Left renal cortex interstitium (tissue), 4 donors: ENCODE results near the gene CNOT9. TPM values are rescaled to one million over a fixed set of nuclear protein-coding genes. Genes with fewer than 3 reads are reported as not detected.

Source experiments
- DNase-seq, 4 donors: peaks; one replicate each; pipeline ENCODE4 v3.0.0-alpha.2; 2013; ENCODE audit warnings: low read depth in 4 of 4, low spot score in 2 of 4, missing footprints in 1 of 4
- polyA plus RNA-seq, 4 donors: library from polyadenylated mRNA; unstranded; fragments of 120-200 nt; gene quantifications; one replicate each; pipeline ENCODE4 v1.2.1, GENCODE V29; 2013; ENCODE audit not compliant: insufficient read length in 4 of 4

The CNOT9 gene
- polyA plus RNA-seq, 4 donors: 43.9 to 63.4 (median 53.3) TPM

GRCh38 chr2:218643751-218644310 lies 75.2 kb downstream of the CNOT9 start:
- no peak for DNase-seq

- no peak for DNase-seq
Observed at GRCh38 chr2:218644721-218645120, 76.1 kb downstream of the CNOT9 start.

GRCh38 chr2:218645126-218645525 lies 76.5 kb downstream of the CNOT9 start:
- no peak for DNase-seq

Other genes starting within 250 kb of the CNOT9 start
- gene CATIP, start 212.0 kb upstream of the CNOT9 start, polyA plus RNA-seq: 1 to 10 TPM; 5.0 to 8.2 (median 5.9) TPM
- 1 to 10 TPM in 1 of 4 donors, under 1 TPM in 3; 0.68 to 2.4 (median 0.89) TPM for gene SLC11A1, start 186.6 kb upstream of the CNOT9 start, polyA plus RNA-seq
- gene CTDSP1, start 169.0 kb upstream of the CNOT9 start, polyA plus RNA-seq: 100 to 1,000 TPM; 137 to 190 (median 153) TPM
- 10 to 100 TPM; 18.3 to 31.7 (median 24.9) TPM for gene VIL1, start 149.7 kb upstream of the CNOT9 start, polyA plus RNA-seq
- 10 to 100 TPM; 15.1 to 20.2 (median 18.0) TPM for gene USP37, start 488 bp upstream of the CNOT9 start, polyA plus RNA-seq
- gene PLCD4, start 39.1 kb downstream of the CNOT9 start, polyA plus RNA-seq: 10 to 100 TPM in 1 of 4 donors, 1 to 10 TPM in 3; 7.1 to 11.3 (median 8.2) TPM
- gene ZNF142, start 90.8 kb downstream of the CNOT9 start, polyA plus RNA-seq: 10 to 100 TPM; 15.2 to 25.7 (median 18.9) TPM
- gene BCS1L, start 90.8 kb downstream of the CNOT9 start, polyA plus RNA-seq: 10 to 100 TPM; 47.6 to 64.8 (median 58.9) TPM
- 10 to 100 TPM; 44.3 to 53.9 (median 48.3) TPM for gene RNF25, start 103.2 kb downstream of the CNOT9 start, polyA plus RNA-seq
- gene STK36, start 103.2 kb downstream of the CNOT9 start, polyA plus RNA-seq: 100 to 1,000 TPM in 2 of 4 donors, 10 to 100 TPM in 2; 37.0 to 118 (median 82.2) TPM
- 10 to 100 TPM; 25.8 to 44.4 (median 34.3) TPM for gene TTLL4, start 142.0 kb downstream of the CNOT9 start, polyA plus RNA-seq
- gene CYP27A1, start 213.3 kb downstream of the CNOT9 start, polyA plus RNA-seq: 10 to 100 TPM; 44.2 to 57.0 (median 51.7) TPM